ENCODE measurements around the gene CCDC201.

CCDC201 gene

DNA sequence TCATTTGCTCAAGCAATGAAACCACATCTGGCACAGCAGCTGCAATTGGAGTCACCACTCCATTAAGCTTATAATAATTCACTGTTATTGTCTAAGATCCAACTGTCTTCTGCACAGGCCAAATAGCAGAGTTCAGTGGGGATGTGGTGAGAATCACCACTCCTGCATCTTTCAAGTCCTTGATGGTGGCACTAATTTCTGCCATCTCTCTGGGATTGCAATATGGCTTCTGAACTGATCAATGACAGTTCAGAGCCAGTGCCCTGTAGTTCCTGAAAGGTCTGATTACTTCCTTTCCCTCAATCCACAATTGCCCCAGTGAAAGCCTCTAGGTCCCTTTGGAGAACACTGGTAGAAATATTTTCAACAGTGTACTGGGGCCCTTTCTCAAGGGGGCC, 21.8 kb upstream of the CCDC201 start:
- TF ChIP-seq CTCF (IDR thresholded peaks at IDR 0.05; ENCODE audit: insufficient read depth, low read depth, low read length, missing control alignments), result no peak

GRCh38 chr7:45893996-45894664, 21.2 kb upstream of the CCDC201 start:
- no peak for TF ChIP-seq CTCF (IDR thresholded peaks at IDR 0.05; ENCODE audit: insufficient read depth, low read depth, low read length, missing control alignments)
- H3K4me3 ChIP-seq (ENCODE audit: low read depth, low read length), result no peak overlapping the region
- DNase-seq (ENCODE audit: low read depth), result no peak

More for the DNA sequence above, 21.8 kb upstream of the CCDC201 start:
- no peak overlapping the region for H3K4me3 ChIP-seq (ENCODE audit: low read depth, low read length)
- no peak for DNase-seq (ENCODE audit: low read depth)

DNA sequence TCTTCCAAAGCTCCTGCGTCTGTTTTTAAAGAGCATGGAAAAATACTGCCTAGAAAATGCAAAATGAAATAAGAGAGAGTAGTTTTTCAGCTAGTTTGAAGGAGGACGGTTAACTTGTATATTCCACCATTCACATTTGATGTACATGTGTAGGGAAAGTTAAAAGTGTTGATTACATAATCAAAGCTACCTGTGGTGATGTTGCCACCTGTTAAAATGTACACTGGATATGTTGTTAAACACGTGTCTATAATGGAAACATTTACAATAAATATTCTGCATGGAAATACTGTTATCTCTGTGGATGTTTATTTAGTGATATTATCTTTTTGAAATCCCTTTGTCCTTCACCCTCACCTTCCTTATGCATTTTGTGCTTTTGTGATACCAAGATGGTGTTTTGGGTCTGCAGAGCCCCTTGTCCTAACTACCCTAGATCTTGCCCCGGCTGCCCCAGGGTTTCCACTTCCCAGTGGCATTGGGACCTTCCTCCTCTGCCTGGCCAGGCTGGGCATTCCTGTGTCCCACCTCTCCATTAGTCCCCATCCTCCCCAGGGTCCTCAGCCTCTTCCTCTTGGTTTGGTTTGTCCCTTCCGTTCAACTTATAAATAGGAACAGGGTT, 20.6 kb upstream of the CCDC201 start:
- TF ChIP-seq CTCF (IDR thresholded peaks at IDR 0.05; ENCODE audit: insufficient read depth, low read depth, low read length, missing control alignments), result no peak
- H3K4me3 ChIP-seq (ENCODE audit: low read depth, low read length), result no peak overlapping the region
- no peak for DNase-seq (ENCODE audit: low read depth)

- TF ChIP-seq CTCF (IDR thresholded peaks at IDR 0.05; ENCODE audit: insufficient read depth, low read depth, low read length, missing control alignments), result no peak
- DNase-seq (ENCODE audit: low read depth), result no peak
- no peak overlapping the region for H3K4me3 ChIP-seq (ENCODE audit: low read depth, low read length)
Observed at GRCh38 chr7:45892407-45893035, 19.6 kb upstream of the CCDC201 start.

DNA sequence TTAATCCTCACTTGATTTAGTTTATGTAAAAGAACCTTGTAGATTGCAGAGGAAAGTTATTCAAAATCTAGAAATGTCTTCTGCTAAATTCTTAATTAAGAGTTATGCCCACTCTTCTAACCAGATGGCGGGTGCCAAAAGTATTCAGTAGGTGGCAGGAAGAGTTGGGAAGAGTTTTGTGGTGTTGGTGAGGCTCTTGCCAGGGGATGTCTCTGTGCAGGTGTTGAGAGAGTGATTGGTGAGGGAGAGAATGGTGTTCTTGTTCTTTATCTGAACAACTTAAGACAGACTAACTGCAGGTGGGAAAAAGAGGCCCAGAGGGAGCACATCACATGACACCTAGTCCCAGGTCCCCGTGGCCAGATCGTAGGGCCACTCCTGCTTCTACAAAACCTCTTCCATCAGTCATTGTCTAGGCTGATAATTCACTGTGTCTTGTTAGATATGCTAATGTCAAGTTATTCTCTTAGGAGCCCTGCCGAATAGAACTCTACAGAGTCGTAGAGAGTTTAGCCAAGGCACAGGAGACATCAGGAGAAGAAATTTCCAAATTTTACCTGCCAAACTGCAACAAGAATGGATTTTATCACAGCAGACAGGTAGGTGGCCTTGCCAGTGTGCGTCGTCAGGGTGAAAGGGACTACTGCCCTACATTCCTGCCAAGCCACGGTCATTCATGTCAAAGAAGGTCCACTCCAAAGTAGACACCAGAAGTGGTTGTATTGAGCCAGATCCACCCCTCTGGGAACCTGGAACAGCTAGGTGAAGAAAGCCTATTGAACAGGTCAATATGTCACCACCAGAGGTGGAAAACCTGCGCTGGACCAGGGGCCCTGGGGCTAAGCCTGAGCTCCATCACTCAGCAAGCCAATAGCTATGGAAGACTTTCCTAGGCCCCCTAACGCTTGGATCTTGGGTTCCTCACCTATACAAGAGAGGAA, 18.9 kb upstream of the CCDC201 start:
- DNase-seq (ENCODE audit: low read depth), result no peak
- no peak overlapping the region for H3K4me3 ChIP-seq (ENCODE audit: low read depth, low read length)
- TF ChIP-seq CTCF (IDR thresholded peaks at IDR 0.05; ENCODE audit: insufficient read depth, low read depth, low read length, missing control alignments), result no peak

DNA sequence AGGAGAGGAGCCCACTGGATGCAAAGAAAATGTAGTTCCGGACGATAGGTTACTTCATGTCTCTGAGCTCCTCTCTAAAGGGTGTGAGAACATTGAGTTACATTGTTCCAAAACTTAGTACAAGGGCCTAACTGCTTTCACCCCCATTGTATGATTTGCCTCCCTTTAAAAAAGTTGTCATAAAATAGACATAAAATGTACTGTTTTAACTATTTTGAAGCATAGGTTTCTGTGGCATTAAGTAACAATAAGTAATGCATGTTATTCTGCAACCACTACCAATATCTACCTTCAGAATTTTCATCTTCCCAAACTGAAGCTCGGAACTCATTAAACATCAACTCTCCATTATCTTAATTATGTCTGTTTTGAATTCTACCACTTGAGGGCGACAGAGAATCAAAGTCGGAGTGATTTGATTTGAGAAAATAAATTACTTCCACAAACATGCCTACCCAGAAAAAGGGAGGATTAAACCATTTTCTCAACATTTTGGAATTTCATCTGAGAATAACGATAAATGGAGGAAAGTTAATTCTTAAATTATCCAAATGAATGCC, 18.1 kb upstream of the CCDC201 start:
- H3K4me3 ChIP-seq (ENCODE audit: low read depth, low read length), result no peak overlapping the region
- peak; percentile 49 for TF ChIP-seq CTCF (IDR thresholded peaks at IDR 0.05; ENCODE audit: insufficient read depth, low read depth, low read length, missing control alignments)
- peak; percentile 21 for DNase-seq (ENCODE audit: low read depth)
